Left kidney (tissue), 2 donors: Measurements from ENCODE around the gene GRIP2. TPM values are rescaled to one million over a fixed set of nuclear protein-coding genes. Genes with fewer than 3 reads are reported as not detected.

ENCODE experiments used
- DNase-seq: peaks from one replicate; pipeline ENCODE4 v3.0.0-alpha.2; 2013
- polyA plus RNA-seq: library from polyadenylated mRNA; unstranded; fragments of 120-200 nt; gene quantifications from one replicate; pipeline ENCODE4 v1.2.1, GENCODE V29; 2013; ENCODE audit not compliant: insufficient read length

The GRIP2 gene
- polyA plus RNA-seq, 1 donor = 1.7 TPM

GRCh38 chr3:14451844-14452739 is 88.0 kb downstream of the GRIP2 start:
- no peak for DNase-seq

- no peak for DNase-seq
Measured at GRCh38 chr3:14450922-14451606, 89.1 kb downstream of the GRIP2 start.

- no peak for DNase-seq
Measured at GRCh38 chr3:14450506-14450905, 89.6 kb downstream of the GRIP2 start.

GRCh38 chr3:14448756-14449727 is 91.1 kb downstream of the GRIP2 start:
- no peak for DNase-seq

- DNase-seq = no peak
Measured at GRCh38 chr3:14448063-14448462, 92.1 kb downstream of the GRIP2 start.

GRCh38 chr3:14446988-14447570 is 93.1 kb downstream of the GRIP2 start:
- no peak for DNase-seq

- no peak for DNase-seq
Measured at GRCh38 chr3:14445773-14446172, 94.4 kb downstream of the GRIP2 start.

GRCh38 chr3:14444380-14444779 is 95.8 kb downstream of the GRIP2 start:
- DNase-seq = no peak

- DNase-seq = no peak
Measured at GRCh38 chr3:14441920-14442300, 98.2 kb downstream of the GRIP2 start.

- DNase-seq = no peak
Measured at GRCh38 chr3:14441240-14441919, 98.8 kb downstream of the GRIP2 start.

- peak; percentile 73 for DNase-seq
Measured at GRCh38 chr3:14440531-14441239, 99.5 kb downstream of the GRIP2 start.

GRCh38 chr3:14440168-14440518 is 100.0 kb downstream of the GRIP2 start:
- no peak for DNase-seq

GRCh38 chr3:14439501-14440167 is 100.5 kb downstream of the GRIP2 start:
- DNase-seq = no peak

Other genes with a start within 250 kb of the GRIP2 start
- 24.6 TPM for gene SLC6A6, start 137.7 kb downstream of the GRIP2 start, polyA plus RNA-seq
- gene CCDC174, start 111.4 kb upstream of the GRIP2 start, polyA plus RNA-seq = 36.8 TPM
- 0.32 TPM for gene C3orf20, start 134.8 kb upstream of the GRIP2 start, polyA plus RNA-seq